Activated CD8-positive, alpha-beta memory T cell treated with anti-CD3 and anti-CD28 coated beads, Interleukin-2, amount 50 U/mL, for 24 hours (primary cell): ENCODE data around the gene KCNJ4.

Experiments
- DNase-seq: peaks from one replicate; pipeline ENCODE4 v3.0.0-alpha.2; 2020; ENCODE audit errors: extremely low read depth

The KCNJ4 gene

DNA sequence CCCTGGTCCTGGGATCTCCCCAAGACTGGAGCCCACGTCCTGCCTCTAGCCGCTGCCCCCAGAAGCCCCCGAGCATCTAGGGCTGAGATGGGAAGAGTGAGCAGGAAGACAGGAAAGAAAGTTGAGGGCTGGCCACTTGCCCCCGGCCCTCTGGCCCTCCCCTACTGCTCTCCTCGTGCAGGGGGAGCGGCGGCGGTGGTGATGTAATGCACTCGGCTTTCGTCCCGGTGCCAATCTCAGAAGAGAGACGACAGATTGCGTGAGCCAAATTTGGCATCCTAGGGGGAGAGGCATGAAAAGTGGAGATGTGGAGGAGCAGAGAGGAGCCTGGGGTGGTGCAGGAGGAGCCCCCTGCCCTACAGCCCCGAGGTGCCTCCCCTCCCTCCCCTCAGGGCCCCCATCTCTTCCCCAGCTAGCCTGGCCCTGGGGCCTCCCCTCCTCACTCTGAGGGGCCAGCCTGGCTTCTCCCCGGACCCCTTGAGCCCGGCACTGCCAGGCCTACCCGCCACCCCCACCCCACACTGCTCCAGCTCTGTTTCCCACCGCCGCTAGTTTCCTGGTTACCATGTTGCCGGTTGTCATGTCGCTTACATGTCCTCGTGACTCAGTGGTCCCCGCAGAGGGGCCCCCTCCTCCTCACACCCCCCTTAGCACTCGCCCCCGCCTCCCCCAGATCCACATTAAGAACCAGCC, 2.5 kb downstream of the KCNJ4 start:
- DNase-seq, result no peak

DNA sequence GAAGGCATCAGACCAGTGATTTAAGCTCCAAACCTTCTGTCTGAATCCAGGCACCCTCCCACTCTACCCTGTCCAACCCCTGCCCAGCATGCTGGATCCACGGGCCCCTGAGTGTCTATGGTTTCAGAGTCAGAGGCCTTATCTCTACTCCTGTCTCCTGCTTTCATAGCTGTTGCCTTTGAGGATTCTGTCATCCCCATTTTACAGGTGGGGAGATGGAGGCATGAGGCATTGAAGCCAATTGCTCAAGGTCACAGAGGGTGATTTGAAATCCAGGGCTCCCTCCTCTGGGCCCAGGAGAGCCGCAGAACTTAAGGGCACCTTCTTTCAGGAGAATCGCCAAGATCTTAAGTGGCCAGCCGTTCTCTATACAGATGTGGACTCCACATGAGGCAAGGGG, 3.1 kb downstream of the KCNJ4 start:
- DNase-seq, result no peak

DNA sequence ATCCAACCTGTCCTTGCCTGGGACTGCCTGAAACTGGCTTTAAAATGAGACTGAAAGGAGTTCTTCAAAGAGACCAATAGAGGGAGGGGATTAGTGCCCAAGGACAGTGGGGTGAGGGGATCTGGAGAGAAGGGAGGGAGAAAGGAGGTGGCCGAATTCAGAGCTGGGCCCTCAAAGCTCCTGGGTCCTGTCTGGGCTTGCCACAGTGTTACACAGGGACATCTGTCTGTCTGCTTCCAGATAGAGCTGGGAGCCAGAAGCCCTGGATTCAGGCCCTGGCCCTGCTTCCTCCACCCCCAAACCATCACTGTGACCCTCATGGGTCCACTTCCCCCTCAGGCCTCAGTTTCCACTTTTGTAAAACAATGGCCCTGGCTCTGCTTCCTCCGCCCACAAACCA, 3.6 kb downstream of the KCNJ4 start:
- no peak for DNase-seq

DNA sequence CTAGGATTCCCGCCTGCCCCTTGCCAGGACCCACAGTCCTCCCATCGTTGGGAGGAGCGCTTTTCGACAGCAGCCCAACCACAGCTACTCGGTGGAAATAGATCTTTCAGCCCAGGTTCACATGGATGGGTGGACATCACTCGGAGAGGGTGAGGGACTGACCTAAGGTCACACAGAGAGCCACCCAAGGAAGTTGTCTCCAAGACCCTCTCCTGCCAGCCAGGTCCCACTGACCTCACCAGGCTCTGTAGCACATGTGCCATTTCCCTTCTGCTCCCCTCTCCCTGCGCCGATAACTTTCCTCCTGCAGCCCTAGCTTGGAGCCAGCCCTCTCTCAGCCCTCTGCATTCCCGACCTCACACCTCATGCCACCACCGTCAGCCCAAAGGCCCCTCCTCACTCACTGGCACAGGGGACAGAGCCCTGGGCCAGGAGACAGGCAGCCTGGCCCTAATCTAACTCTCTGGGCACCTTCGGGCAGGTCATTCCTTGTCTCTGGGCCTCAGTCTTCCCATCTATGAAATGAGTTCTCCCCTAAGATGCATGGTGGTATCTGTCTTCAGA, 4.7 kb downstream of the KCNJ4 start:
- DNase-seq, result no peak

DNA sequence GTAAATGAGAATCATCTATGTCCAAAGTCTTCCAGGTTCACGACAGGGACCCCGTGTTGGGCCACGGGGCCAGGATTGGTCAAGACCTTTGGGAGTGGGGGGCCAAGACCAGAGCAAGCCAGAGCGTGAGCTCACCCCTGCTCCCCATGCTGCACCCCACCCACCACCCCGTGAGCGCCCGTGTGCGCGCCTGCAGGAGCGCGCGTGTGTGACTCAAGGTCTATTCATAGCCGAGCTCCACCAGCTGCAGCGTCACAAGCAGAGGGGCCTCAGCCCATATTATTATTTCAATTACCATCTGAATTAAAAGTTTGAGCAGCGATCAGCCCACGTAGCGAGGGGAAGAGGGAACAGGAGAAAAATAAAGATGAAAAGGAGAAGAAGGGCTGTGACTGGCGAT, 5.2 kb downstream of the KCNJ4 start:
- DNase-seq, result no peak

DNA sequence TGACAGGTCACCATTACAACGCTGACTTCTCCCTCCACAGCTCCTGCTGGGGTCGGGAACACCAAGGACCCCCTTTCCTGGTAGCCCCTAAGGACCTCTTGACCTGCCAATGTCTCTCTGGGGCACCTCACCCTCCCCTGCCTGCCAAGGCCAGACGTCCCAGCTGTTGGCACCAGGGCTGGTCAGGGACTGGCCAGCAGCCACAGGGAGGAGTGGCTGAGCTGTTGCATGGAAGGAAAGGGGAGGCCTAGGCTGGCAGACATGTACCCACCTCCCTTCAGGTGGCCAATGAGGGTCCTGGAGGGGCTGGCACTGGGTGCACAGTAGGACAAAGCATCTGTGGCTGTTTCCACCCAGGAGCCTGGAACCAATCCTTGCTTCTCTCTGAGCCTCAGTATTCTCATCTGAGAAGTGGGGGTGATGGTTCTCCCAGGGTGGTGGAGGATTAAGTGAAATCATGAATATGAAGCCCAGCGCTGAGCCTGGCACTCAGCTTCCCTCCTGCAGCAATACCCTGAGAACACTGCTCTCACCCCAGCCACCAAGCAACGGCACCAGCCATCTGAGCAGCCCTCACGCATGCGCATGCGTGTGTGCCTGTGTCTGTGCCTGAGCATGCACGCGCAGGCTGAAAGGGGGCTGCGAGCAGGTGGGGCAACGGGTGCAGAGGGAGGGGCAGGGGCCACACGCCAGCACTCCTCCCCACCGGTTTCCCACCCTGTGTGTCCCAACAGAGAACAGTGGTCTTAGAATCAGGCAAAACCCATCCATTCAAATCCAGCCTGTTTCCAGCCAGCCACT, 5.9 kb downstream of the KCNJ4 start:
- no peak for DNase-seq

DNA sequence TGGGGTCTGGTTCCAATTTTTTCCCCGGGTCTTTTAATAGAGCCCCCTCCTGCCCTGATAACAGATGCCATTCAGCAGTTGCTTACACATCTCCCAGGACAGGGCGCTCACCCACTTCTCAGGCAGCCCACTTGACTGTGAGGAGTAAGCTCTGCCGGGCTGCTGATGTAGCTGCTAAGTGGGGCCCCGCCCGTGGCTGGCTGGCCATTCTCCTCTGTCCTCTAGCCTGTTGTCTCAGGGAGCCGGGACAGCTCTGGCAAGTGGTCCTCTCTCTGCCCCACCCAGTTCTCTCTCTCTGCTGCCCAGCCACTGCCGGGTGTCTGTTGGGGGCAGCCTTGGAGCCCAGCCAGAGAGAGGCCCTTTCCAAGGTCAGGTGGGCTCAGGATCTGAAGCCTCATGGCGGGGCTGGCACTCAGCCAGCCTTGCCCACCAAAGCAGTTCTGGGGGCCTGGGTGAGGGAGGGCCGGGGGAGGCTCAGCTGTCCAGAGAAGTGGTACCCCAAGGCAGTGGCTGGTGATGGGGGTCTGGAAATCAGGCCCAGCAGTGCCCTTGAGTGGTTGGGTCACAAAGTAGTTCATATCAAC, 8.9 kb downstream of the KCNJ4 start:
- DNase-seq, result no peak

DNA sequence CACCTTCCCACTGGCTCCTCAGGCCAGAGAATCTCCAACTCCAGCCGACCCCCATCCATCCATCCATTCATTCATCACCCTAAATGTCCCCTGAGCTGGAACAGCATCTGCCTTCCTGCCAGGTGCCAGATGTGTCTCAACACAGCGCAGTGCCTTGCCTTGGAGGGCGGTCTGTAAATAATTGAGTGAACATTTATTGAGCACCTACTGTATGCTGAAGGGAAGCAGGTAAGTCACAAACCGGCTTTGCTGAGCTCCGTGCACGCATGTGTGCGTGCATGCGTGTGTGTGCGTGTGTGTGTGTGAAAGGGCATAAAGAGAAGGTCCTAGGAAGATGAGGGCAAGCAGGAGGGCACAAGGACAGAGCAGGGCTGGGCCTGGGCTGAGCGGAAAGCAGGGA, 10.2 kb downstream of the KCNJ4 start:
- DNase-seq, result no peak

DNA sequence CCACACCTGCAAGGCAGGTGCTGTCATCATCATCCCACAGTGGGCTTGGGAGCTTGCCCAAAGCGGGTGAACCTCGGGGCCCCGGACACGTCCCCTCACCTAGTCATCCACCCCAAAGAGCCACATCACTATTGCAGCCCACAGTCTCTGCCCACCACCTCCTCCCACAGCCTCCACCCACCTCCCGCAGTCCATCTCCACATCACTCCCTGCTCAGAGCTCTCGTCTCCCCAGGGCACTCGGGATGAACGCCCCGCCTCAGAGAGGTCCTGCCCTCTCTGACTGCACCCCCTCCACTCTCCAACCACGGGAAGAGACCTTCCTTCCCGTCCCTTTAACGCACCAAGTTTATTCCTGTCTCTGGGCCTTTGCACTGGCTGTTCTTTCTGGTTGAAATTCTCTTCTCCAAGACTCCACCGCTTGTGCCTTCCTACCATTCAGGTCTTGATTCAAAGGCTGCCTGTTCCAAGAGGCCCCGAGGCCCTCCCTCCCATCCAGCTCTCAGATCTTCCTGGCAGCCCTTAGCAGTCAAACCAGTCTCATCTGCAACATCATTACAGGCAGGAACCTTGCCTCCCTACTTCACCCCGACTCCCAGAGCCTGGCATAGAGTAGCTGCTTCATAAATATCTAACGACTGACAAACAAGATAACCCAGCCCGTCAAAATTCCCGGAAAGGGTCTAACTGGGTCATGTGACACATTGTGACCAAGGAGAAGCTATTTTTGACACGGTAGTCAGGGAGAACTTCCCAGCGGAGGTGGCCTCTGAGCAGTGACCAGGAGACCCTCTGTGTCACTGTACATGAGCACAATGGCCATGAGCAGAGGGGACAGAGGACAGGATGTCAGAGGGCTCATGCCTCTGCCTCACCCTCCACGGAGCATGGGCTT, 11.1 kb downstream of the KCNJ4 start:
- no peak for DNase-seq

DNA sequence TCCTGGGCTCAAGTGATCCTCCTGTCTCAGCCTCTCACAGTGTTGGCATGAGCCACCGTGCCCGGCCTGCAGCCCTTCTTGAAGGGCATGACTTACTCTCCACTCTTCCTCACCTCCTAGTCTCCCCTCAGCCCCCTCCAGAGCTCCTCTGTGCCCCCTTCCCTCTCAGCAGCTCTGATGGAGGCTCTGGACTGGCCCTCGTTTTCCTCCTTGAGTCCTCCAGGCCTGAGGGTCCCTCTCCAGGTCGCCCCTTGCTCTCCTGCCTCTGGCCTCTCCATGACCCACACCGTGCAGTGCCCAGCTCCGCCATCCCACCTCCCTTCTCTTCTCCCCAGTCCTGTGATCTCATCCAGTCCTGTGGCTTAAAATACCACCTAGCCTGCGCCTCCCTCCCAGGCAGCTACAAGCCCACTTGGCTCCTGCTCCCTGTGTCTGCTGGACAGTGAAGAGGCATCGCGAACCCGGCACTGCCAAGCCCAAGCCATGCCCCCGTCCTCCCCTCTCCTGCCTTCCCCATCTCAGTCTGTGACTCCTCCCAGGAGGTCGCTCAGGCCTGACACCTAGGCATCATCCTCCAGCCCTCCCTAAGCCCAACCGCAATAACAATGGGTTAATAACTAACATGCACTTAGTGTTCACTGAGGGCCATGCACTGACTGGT, 11.9 kb downstream of the KCNJ4 start:
- no peak for DNase-seq

DNA sequence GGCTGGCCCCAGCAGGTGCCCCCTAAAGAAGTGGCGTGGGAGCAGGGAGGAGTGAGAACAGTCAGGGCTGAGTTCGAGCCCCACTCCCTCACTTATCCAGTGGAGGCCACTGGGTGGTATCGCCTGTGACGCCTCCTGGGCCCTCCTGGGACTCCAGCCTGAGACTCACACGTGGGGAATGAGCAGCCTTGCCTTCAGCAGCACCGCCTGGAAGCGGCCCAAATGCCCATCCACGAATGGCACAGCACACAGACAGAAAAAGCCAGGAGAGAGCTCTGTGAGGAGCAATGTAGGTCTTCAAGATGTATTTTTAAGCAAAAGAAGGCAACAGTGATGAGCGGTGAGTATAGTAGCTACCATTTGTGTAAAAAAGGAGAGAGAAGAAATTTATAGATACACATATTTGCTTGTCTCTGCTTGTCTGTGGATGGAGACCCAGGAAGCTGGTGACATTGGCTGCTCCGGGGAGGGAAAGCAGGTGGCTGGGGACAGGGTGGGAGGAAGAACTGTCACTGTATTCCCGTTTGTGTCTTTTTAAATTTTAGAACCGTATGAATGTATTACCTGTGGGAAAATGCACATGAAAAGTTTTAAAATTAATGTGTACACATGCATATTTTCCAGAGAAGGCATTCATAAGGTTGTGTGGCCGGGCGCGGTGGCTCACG, 13.2 kb downstream of the KCNJ4 start:
- DNase-seq, result no peak

DNA sequence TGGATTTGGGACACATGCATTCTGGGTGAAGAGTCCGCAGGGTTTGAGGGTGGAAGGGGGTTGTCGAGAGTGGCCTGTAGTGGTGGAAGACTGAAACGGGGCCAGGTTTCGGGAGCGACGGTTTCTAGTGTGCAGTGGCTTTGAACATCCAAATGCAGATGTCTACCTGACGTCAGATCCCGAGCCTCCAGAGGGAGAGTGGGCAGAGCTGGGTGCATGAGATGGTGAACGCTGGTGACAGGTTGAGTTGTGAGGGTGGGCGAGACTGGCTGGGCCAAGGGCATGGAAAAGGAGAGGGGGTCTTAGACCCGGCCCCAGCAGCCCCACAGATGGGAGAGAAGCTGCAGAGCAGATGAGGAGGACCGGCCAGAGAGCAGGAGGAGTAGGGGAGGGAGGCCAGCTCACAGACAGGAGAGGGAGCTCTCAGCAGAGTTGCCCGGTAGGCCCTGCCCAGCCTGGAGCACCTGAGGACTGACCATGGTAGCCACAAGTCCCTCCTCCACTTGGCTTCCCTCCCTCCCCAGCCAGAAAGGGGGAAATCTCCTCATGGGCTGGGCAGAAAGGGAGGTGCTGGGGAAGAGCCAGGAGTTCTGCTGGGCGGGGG, 14.2 kb downstream of the KCNJ4 start:
- DNase-seq, result no peak

DNA sequence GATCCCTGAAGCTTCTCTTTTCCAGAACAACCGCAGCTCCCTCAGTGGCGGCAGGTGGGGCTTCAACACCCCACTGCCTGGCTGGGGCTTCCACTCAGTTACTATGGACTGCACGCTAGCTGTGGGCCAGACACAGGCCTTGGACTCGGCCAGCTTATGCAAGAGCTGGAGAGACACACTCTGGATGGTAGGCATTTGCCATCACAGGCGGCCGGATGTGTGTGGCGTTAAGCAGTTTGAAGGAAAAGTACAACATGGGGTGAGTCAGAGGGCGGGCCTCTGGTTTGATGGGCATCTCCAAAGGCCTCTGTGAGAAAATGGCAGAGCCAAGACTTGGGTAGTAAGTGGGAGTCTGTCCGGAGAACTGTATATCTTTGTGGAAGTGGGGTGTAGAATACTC, 17.6 kb downstream of the KCNJ4 start:
- no peak for DNase-seq

DNA sequence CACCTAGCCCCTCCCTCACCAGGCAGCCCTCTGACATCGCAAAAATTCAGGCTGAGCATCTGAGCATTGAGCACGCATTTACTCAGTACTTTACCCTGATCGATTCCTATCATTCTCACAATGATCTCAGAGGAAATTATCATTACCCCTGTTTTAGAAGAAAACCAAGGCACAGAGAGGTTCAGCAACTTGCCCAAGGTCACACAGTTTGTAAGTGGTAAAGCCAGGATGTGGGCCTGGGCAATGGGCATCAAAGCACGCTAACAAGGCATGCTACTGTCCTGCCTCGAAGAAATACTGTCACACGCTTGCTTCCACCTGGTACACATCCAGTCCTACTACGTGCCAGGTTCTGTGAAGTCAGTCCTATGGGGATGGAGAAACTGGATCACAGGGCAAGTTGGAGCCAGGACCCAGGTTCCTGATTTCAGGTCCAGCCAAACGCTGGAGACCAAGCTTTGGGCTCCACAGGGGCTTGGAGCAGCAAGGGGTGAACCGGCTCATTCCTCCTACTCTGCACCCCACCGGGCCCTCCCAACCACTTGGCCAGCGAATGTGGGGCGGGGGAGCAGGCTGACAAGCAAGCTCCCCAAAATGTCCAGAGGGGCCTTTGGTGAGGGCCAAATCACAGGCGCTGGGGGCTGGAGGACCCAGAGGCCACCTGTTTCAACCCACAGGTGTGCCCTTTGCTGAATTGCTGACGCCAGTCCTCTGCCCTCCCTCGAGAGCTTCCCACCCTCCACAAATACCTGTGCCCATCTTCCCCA, 18.2 kb downstream of the KCNJ4 start:
- DNase-seq, result no peak

DNA sequence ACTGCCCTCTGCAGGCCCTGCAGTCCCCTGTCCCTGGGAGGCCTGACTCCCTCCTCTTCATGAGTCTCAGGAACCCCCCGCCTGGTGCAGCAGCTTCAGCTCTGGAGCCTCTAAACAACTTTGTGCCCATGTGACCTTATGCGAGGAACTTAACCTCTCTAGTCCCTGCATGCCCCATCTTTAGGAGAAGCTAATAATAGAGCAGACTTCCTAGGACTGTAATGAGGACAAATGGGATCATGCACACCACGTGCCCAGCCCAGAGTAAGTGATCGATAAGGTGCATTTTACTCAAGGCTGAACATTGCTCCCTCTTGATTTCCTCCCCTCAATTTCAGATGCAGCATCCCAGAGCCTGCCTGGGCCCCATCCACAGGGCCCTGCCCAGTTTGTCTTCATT, 19.0 kb downstream of the KCNJ4 start:
- DNase-seq, result no peak

DNA sequence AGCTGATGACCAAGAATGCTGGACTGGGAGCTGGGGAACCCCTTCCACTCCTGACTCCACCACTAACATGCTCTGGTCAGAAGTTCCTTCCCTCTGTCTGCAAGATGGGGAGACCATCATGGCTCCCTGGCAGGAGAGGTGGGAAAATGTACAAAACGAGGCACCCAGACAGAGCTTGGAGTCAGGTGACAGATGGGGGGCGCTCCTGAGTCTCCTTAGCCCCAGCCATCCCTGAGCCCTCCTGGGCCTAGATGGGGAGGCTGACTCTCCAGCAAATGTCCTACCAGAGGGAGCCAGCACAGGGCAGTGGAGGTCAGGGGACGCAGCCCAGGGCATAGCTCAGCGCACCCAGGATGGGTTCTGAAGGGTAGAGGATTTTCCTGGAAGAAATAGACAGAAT, 20.0 kb downstream of the KCNJ4 start:
- no peak for DNase-seq

DNA sequence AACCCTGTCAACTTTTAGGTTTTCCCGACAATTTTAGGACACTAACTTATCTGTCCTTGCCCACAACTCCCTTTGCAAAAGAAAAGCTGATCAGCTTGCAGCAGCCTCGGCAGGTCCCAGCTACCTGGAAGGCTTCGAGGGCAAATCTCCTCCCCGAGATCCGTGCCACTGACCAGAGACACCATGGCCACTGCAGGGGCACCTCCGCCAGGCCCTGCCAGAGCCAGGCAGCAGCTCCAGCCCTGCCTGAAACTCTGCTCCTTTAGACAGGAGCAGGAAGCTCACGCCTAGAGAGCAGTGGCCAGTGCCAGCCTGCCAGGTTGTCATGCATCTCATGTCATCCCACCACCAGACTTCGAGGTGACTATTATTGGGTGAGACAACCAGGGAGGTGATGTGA, 21.1 kb downstream of the KCNJ4 start:
- DNase-seq, result no peak

DNA sequence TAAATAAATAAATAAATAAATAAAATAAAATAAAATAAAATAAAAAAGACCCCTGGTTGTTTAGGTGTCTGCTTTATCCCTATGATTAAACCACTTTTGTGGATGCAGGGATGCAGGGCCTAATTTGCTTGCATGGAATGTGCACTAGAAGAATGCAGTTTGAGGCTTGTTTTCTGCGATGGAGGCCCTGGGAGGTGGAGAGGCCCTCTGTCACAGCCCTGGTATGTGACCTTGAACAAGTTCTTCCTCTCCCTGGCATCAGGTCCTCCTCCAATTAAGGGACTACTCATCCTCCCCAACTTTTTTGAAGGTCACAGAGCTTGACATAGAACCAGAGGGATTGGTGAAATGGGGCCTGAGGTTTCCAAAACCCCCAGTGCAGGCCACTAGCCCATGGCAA, 22.7 kb downstream of the KCNJ4 start:
- no peak for DNase-seq

DNA sequence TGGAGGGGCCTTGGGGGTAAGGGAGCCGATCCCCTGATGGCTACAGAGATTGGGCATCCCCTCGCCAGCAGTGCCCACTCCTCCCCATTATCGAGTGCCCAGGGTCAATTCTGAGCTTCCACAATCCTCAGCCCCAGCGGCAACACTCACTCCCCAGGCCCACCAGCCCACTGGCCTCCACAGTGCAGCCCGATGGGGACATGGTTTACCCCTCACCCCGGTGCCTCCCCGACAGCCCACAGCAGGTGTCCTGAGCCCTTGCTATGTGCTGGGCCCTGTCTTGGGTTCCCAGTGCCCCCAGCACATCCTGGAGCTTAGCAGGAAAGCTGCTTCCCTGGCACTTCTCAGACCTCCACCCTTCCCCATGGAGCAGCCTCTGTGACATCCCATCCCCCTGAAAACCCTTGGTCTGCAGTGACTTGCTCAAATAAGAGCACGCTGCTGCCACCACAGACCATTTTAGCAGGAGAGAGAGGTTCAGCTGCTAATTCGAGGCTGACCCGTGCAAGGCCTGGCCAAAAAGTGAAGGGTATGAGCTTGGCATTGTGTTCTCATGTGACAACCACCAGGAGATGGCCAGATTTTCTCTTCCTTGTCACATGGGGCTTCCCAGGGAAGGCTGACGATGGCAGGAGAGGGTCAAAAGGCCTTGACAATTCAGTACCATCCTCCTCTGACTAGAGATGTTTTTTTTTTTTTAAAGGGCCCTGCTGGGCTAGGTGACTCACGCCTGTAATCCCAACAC, 23.6 kb downstream of the KCNJ4 start:
- DNase-seq, result no peak
